Effector memory CD8-positive, alpha-beta T cell (primary cell): ENCODE results near the gene CYP3A4.
"Not testable (repeated sequence)": the region's sequence is repeated elsewhere in the genome, so short reads cannot be mapped to it uniquely, and the experiment has no call there.

Experiments
- ATAC-seq: fragments of 150-1000 bp; cut with Tn5 transposase; replicated peaks from 2 replicates; pipeline ENCODE4 v1.10.0; 2021; ENCODE audit warnings: mild to moderate bottlenecking, moderate library complexity
- DNase-seq, 3 experiments: peaks; one replicate each; pipeline ENCODE4 v3.0.0; 2021
- H3K27ac Mint-ChIP-seq, 2 donors: one replicate each; pipeline ENCODE4 v1.8.0; 2022; ENCODE audit warnings: mild to moderate bottlenecking in 2 of 2, mixed read lengths in 2 of 2, moderate library complexity in 2 of 2
- H3K27me3 Mint-ChIP-seq, 2 donors: one replicate each; pipeline ENCODE4 v1.8.0; 2022; ENCODE audit warnings: mixed read lengths in 2 of 2
- H3K36me3 Mint-ChIP-seq: one replicate; pipeline ENCODE4 v1.8.0; 2022; ENCODE audit warnings: mild to moderate bottlenecking, moderate library complexity, mixed read lengths; ENCODE audit not compliant: insufficient read depth
- H3K4me1 Mint-ChIP-seq, 2 donors: one replicate each; pipeline ENCODE4 v1.8.0; 2022; ENCODE audit warnings: low read depth in 2 of 2, mixed read lengths in 2 of 2
- H3K4me3 Mint-ChIP-seq, 2 donors: one replicate each; pipeline ENCODE4 v1.8.0; 2022; ENCODE audit warnings: mild to moderate bottlenecking in 2 of 2, mixed read lengths in 2 of 2, moderate library complexity in 2 of 2
- H3K9me3 Mint-ChIP-seq, 2 donors: one replicate each; pipeline ENCODE4 v1.8.0; 2022; ENCODE audit warnings: mixed read lengths in 2 of 2

CYP3A4 gene

DNA sequence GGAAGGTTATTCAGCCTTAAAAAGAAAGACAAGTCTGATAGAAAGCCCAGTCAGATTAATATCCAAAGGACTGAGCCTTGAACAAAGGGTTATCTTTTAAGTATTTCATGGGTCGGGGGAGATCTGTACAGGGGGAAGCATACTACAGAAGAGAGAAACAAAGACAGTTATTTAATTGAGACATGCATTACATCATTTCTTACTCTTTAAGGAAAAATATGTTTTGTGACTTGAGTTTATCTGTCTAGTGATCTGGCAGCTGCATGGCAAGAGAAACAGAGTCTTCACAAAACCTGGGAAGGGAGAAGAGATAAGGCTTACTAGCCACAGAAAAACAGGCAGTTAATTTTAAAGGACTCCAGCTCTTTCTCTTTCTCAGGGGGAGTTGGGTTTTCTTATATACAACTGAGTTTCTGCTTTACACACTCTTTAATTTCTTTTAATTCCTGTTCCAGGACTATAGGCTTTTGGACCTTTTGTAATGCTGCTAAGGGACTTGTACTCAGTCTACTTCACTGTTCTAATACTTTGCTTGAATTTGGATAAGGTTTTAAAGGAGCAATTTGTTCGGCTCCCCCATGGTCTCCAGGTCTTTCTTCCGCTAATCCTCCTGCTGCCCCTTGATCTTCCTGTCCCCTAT lies 23.0 kb upstream of the CYP3A4 start:
- Mint-ChIP-seq H3K27me3 (peaks cover 58 to 72% of the 10 kb centered on the region in 2 donors), H3K4me3 (no peak overlapping the region), H3K36me3 (no peaks in the 10 kb centered on the region), H3K27ac (no peak overlapping the region), H3K9me3 (no peaks in the 10 kb centered on the region), H3K4me1 (no peaks in the 10 kb centered on the region)
- DNase-seq (no peak), ATAC-seq (no peak)

DNA sequence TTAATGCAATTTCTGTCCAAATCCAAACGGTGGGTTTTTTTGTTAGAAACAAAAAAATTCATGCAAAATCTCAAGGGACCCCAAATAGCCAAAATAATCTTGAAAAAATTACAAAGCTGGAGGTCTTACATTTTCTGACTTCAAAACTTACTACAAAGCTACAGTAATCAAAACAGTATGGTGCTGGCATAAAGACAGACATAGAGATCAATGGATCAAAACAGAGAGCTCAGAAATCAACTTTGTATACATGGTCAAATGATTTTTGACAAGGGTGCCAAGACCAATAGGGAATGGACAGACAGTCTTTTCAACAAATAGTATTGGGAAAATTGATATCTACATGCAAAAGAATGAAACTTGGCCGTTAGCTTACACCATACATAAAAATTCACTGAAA lies 21.7 kb upstream of the CYP3A4 start:
- no peaks in the 10 kb centered on the region for H3K9me3 Mint-ChIP-seq
- no peaks in the 10 kb centered on the region for H3K36me3 Mint-ChIP-seq
- H3K4me1 Mint-ChIP-seq = no peaks in the 10 kb centered on the region
- H3K4me3 Mint-ChIP-seq = no peak overlapping the region
- peaks cover 66 to 85% of the 10 kb centered on the region in 2 donors for H3K27me3 Mint-ChIP-seq
- no peak for DNase-seq
- no peak for ATAC-seq
- H3K27ac Mint-ChIP-seq = no peak overlapping the region

DNA sequence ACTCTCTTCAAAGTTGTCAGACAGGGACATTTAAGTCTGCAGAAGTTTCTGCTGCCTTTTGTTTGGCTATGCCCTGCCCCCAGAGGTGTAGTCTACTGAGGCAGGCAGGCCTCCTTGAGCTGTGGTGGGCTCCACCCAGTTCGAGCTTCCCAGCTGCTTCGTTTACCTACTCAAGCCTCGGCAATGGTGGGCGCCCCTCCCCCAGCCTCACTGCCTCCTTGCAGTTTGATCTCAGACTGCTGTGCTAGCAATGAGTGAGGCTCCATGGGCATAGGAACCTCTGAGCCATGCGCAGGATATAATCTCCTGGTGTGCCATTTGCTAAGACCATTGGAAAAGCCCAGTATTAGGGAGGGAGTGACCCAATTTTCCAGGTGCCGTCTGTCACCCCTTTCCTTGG lies 19.1 kb upstream of the CYP3A4 start:
- not testable (repeated sequence) for H3K27ac Mint-ChIP-seq, H3K4me1 Mint-ChIP-seq, DNase-seq, H3K4me3 Mint-ChIP-seq, ATAC-seq, H3K9me3 Mint-ChIP-seq, H3K36me3 Mint-ChIP-seq
- peaks cover 68 to 77% of the 10 kb centered on the region in 2 donors for H3K27me3 Mint-ChIP-seq

DNA sequence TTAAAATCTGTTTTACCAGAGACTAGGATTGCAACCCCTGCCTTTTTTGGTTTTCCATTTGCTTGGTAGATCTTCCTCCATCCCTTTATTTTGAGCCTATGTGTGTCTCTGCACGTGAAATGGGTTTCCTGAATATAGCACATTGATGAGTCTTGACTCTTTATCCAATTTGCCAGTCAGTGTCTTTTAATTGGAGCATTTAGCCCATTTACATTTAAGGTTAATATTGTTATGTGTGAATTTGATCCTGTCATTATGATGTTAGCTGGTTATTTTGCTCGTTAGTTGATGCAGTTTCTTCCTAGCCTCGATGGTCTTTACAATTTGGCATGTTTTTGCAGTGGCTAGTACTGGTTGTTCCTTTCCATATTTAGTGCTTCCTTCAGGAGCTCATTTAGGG lies 17.4 kb upstream of the CYP3A4 start:
- not testable (repeated sequence) for H3K9me3 Mint-ChIP-seq, H3K4me3 Mint-ChIP-seq, DNase-seq, H3K27ac Mint-ChIP-seq, ATAC-seq, H3K4me1 Mint-ChIP-seq, H3K36me3 Mint-ChIP-seq
- peaks cover 51 to 61% of the 10 kb centered on the region in 2 donors for H3K27me3 Mint-ChIP-seq

- no peaks in the 10 kb centered on the region for H3K9me3 Mint-ChIP-seq
- H3K27me3 Mint-ChIP-seq = peaks cover 31 to 57% of the 10 kb centered on the region in 2 donors
- no peak overlapping the region for H3K4me3 Mint-ChIP-seq
- peaks cover 3% of the 10 kb centered on the region for H3K36me3 Mint-ChIP-seq
- ATAC-seq = no peak
- no peaks in the 10 kb centered on the region for H3K4me1 Mint-ChIP-seq
- no peak for DNase-seq
- no peak overlapping the region for H3K27ac Mint-ChIP-seq
Measured at GRCh38 chr7:99798972-99799371, 15.0 kb upstream of the CYP3A4 start.

GRCh38 chr7:99795864-99796263 lies 11.9 kb upstream of the CYP3A4 start:
- not testable (repeated sequence) for H3K4me1 Mint-ChIP-seq, ATAC-seq, DNase-seq, H3K4me3 Mint-ChIP-seq, H3K27ac Mint-ChIP-seq, H3K36me3 Mint-ChIP-seq, H3K9me3 Mint-ChIP-seq
- peaks cover 11 to 37% of the 10 kb centered on the region in 2 donors for H3K27me3 Mint-ChIP-seq

DNA sequence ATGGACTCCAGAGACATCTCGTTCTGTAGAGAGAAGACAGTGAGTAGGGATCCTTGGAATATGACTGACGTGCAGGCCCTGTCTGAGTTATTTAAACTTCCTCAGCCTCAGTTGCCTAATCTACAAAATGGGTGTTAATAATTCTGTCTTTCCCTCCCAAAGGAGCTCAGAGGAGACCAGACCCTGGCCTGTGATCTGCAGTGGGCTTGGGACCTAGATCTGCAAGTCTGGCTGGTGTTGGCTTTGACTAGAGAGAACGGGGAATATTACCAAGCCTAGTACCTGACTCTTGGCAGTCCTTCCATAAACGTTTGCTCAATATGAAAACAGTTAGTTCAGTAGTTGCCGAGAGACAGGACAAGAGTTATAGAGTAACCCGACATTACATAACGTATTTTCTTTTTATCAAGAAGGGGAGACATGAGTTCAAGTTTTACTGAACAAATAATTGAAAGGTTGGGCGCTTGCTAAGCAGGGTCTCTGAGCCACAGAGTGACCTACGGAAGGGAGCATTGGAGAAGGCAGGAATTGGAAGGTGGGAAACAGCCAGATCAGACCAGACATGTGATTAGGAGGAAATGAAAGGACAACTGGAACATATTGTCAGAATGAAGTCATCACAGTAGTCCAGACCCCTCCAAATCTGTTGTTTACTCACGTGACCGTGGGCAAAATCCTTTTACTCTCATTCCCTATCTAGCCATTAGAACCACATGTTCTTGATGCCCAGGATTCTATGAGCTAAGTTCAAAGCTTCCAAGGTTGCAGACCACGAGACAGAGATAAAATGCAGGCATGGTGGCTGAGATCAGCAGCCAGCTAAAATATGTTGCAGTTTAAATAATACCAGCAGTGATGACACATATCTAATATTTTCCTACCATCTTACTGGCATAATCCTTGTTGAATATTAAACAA lies 10.9 kb upstream of the CYP3A4 start:
- no peak for ATAC-seq
- Mint-ChIP-seq H3K4me3 (no peak overlapping the region), H3K9me3 (no peaks in the 10 kb centered on the region), H3K36me3 (peaks cover 3% of the 10 kb centered on the region), H3K27me3 (peaks cover 5 to 30% of the 10 kb centered on the region in 2 donors), H3K27ac (no peak overlapping the region), H3K4me1 (peaks cover 0 to 6% of the 10 kb centered on the region in 2 donors)
- DNase-seq = no peak

- ATAC-seq (no peak), DNase-seq (no peak)
- Mint-ChIP-seq H3K27me3 (peaks cover 5 to 30% of the 10 kb centered on the region in 2 donors), H3K9me3 (no peaks in the 10 kb centered on the region), H3K27ac (no peak overlapping the region), H3K4me1 (peaks cover 3 to 16% of the 10 kb centered on the region in 2 donors), H3K4me3 (no peak overlapping the region), H3K36me3 (peaks cover 3% of the 10 kb centered on the region)
Measured at GRCh38 chr7:99793443-99793842, 9.5 kb upstream of the CYP3A4 start.

DNA sequence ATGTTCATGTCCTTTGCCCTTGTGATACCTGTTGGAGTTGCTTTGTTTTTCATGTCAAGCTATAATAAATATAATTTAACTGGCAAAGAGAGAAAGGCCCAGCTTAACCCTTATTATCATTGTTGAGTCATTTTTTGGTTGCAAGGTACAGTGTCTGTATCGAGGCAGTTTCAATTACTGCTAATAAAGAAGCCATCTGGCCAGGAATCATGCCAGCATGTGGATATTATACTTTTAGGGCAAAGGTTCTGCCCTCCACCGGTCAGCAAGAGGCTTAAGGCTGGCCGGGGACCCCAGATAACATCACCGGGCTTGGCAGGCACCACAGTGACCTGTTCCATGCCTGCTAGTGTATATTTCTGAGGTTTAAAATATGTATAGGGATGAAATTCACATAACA lies 9.0 kb upstream of the CYP3A4 start:
- H3K4me3 Mint-ChIP-seq = no peak overlapping the region
- H3K36me3 Mint-ChIP-seq = peaks cover 3% of the 10 kb centered on the region
- H3K27ac Mint-ChIP-seq = no peak overlapping the region
- H3K9me3 Mint-ChIP-seq = no peaks in the 10 kb centered on the region
- peaks cover 6 to 21% of the 10 kb centered on the region in 2 donors for H3K4me1 Mint-ChIP-seq
- H3K27me3 Mint-ChIP-seq = peaks cover 5 to 30% of the 10 kb centered on the region in 2 donors
- DNase-seq = no peak
- ATAC-seq = no peak

- peaks cover 3% of the 10 kb centered on the region for H3K36me3 Mint-ChIP-seq
- no peak overlapping the region for H3K4me3 Mint-ChIP-seq
- H3K27ac Mint-ChIP-seq = no peak overlapping the region
- ATAC-seq (no peak), DNase-seq (no peak)
- H3K9me3 Mint-ChIP-seq = no peaks in the 10 kb centered on the region
- peaks cover 6 to 23% of the 10 kb centered on the region in 2 donors for H3K4me1 Mint-ChIP-seq
- peaks cover 5 to 30% of the 10 kb centered on the region in 2 donors for H3K27me3 Mint-ChIP-seq
Measured at GRCh38 chr7:99791667-99792369, 7.8 kb upstream of the CYP3A4 start.

- no peak for DNase-seq
- Mint-ChIP-seq H3K9me3 (no peaks in the 10 kb centered on the region), H3K27ac (no peak overlapping the region), H3K4me3 (no peak overlapping the region), H3K27me3 (peaks cover 5 to 27% of the 10 kb centered on the region in 2 donors), H3K36me3 (peaks cover 3% of the 10 kb centered on the region), H3K4me1 (peaks cover 6 to 23% of the 10 kb centered on the region in 2 donors)
- ATAC-seq = no peak
Measured at GRCh38 chr7:99791021-99791420, 7.0 kb upstream of the CYP3A4 start.

GRCh38 chr7:99790407-99790806 lies 6.4 kb upstream of the CYP3A4 start:
- peaks cover 3% of the 10 kb centered on the region for H3K36me3 Mint-ChIP-seq
- peaks cover 6 to 23% of the 10 kb centered on the region in 2 donors for H3K4me1 Mint-ChIP-seq
- H3K9me3 Mint-ChIP-seq = no peaks in the 10 kb centered on the region
- ATAC-seq (no peak), DNase-seq (no peak)
- peaks cover 5 to 22% of the 10 kb centered on the region in 2 donors for H3K27me3 Mint-ChIP-seq
- H3K27ac Mint-ChIP-seq = peak overlapping the region in 1 of 2 donors; percentile 33
- no peak overlapping the region for H3K4me3 Mint-ChIP-seq

DNA sequence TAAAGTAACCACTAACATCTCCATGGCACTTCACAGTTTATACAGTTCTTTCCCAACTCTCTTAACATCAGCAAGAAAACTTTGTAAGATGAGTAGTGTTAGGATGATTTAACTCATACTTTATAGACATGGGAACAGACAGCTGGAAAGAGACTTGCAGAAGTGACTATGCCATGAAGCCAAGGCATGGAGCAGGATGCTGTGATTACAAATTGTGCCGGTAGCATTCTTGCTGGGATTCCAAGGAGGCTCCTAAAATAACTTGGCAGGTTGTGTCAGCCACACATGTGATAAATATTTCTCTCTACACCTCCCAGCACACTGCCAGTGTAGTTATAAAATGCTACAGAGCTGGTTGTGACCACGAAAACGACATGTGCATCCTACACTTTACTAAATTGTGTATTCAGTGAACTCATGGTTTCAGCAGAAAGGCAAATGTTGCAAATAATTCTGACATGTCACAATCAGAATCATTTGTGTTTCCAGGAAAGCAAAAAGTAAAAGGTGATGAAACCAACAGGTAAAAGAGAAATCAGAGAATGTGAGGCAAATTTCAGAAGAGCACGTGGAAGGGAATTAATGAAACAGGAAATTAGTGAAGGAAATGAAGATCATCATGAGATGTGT lies 5.6 kb upstream of the CYP3A4 start:
- Mint-ChIP-seq H3K27ac (peak overlapping the region in 1 of 2 donors; percentile 33), H3K9me3 (no peaks in the 10 kb centered on the region), H3K4me1 (peaks cover 6 to 23% of the 10 kb centered on the region in 2 donors), H3K4me3 (no peak overlapping the region), H3K27me3 (peaks cover 3 to 22% of the 10 kb centered on the region in 2 donors), H3K36me3 (no peaks in the 10 kb centered on the region)
- DNase-seq (no peak), ATAC-seq (no peak)
